C4-2B (cell line): ENCODE data around the gene ZNF672.

Experiments
- H3K27ac ChIP-seq: fragments of 450-650 bp; 2 replicates; pipeline ENCODE4 v1.5.1; 2017
- ZFX ChIP-seq: fragments of 450-650 bp; IDR thresholded peaks from 2 replicates; pipeline ENCODE4 v1.6.1; 2017
- TF ChIP-seq, protein P1 (sequence below): fragments of 450-650 bp; conservative IDR thresholded peaks from 2 replicates; pipeline ENCODE4 v1.5.1; 2017; ENCODE audit warnings: mild to moderate bottlenecking

ZNF672 gene

DNA sequence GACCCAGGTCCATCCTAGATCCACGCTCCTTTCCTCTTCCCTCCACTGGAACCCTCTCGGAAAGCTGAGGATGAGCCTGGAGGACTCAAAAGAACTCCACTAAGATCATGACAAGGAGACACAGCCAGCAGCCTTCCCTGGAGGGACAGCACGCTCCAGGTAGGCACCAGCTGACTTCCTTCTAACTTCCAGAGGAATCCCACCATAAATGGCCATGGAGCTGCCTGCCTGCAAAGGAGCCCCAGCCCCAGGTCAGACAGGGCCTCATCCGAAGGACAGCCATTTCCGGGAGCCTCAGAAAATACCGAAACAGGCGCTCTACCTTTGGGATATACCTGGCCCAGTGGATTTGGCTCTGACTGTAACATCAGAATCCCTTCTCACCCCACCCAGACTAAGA, 16.4 kb upstream of the ZNF672 start:
- no peak for TF ChIP-seq ZFX
- TF ChIP-seq, protein P1, sequence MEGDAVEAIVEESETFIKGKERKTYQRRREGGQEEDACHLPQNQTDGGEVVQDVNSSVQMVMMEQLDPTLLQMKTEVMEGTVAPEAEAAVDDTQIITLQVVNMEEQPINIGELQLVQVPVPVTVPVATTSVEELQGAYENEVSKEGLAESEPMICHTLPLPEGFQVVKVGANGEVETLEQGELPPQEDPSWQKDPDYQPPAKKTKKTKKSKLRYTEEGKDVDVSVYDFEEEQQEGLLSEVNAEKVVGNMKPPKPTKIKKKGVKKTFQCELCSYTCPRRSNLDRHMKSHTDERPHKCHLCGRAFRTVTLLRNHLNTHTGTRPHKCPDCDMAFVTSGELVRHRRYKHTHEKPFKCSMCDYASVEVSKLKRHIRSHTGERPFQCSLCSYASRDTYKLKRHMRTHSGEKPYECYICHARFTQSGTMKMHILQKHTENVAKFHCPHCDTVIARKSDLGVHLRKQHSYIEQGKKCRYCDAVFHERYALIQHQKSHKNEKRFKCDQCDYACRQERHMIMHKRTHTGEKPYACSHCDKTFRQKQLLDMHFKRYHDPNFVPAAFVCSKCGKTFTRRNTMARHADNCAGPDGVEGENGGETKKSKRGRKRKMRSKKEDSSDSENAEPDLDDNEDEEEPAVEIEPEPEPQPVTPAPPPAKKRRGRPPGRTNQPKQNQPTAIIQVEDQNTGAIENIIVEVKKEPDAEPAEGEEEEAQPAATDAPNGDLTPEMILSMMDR, result no peak
- no peak overlapping the region for H3K27ac ChIP-seq

DNA sequence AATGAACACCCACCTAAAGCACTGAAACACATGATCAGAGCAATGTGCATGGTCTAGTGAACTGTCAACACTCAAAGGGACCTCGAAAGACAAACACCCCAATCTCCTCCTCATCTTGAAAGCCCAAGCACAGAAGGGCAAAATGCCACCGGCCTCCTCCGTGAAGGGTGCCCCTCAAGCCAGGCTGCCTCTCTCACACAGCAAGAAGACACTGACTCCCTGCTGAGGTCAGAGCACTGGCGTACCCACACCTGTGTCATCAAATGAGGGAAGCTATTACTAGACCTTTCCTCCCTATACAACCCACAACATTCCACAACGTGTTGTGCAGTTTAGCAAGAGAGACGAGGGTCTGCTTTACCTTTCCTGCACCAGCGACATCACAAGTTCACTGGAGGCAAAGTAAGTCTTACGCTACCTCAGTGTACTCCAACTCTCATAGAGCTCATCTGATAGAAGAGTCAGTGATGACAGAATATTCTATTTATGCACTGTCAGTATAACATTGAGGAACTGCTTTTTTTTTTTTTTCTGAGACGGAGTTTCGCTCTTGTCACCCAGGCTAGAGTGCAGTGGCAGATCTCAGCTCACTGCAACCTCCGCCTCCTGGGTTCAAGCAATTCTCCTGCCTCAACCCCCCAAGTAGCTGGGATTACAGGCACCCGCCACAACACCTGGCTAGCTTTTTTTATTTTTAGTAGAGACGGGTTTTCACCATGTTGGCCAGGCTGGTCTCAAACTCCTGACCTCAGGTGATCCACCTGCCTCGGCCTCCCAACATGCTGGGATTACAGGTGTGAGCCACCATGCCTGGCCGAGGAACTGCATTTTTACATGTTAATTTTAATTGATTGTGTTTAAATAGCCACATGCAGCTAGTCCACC, 15.6 kb upstream of the ZNF672 start:
- TF ChIP-seq ZFX, result no peak
- TF ChIP-seq, protein P1, result no peak
- no peak overlapping the region for H3K27ac ChIP-seq

DNA sequence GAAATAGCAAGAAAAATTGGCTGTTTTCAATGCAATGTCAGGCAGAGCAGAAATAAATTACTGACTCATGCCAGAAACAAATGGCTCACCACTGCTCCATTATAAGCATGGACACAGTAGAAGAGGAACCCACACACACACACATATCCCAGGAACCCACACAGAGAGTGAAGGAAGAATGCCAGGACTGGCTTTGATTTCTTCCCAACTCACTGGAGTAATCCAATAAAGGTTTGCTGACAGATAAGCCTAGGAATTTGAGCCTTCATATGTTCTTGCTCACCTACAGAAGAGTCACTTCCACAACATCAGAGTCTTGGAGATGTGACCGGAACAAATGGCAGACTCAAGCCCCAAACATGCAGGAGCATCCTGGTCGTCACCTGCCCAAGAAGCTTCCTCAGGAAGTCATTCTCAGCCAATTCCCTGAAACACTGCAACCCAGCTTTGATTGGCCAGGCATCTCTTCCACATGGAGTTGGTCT, 14.5 kb upstream of the ZNF672 start:
- H3K27ac ChIP-seq, result no peak overlapping the region
- no peak for TF ChIP-seq ZFX
- TF ChIP-seq, protein P1, result no peak

DNA sequence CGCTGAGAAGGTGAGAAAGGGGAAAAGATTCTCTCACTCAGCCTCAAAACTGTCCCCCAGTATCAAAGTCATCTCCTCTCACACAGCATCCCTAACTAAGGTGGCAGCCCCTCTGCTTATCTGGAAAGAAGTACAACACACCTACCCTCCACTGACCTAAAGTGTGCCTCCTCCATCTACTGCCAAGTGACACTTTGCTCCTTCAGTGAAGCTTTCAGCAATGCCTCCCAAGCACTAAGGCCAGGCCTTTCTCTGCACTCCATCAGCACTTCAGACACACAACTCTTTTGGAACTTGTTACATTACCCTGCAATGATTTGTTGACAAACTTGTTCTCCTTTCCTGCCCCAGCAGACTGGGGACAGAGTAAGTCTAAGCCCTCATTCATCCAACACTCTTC, 13.7 kb upstream of the ZNF672 start:
- no peak overlapping the region for H3K27ac ChIP-seq
- no peak for TF ChIP-seq ZFX
- TF ChIP-seq, protein P1, result no peak

DNA sequence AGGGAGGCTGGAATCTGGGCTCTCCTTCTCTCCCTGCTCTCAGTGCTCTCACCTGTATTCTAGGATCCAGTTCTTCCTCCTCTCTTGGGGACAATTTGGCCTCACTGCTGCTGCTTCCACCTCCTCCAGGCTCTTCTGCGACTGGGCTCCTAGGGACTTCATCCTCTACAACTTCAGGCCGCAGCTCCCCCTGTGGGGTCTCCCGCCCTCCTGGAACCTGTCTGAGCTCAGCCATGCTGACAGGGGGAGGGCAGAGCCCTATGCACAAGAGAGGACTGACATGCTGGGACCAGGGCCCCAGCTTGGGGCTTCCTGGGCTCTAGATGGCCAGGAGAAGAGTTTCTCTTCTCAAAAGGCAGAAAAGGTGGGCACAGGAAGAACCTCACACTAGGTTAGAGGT, 13.3 kb upstream of the ZNF672 start:
- peak overlapping the region; percentile 94; the same call in 1 of the 2 replicates for H3K27ac ChIP-seq
- TF ChIP-seq, protein P1, result no peak
- no peak for TF ChIP-seq ZFX

DNA sequence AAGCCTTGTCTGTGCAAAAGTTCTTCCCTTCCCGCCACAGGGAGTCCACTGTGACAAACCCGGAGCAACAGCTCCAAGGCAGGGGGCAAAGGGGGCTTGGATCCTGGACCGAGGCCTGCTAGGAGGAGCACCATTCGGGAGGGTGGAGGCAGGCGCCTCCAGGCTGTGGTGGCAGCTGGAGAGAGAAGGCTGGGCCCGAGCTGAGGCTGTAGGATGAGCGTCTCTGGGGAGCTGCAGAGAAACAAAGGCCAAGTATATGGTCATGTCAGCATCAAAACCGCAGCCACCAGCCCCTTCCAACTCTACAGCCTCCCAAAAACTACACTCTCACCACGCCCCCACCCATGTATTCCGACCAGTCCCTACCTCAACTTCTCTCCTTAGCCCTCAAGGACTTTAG, 12.9 kb upstream of the ZNF672 start:
- H3K27ac ChIP-seq, result peak overlapping the region; percentile 94

DNA sequence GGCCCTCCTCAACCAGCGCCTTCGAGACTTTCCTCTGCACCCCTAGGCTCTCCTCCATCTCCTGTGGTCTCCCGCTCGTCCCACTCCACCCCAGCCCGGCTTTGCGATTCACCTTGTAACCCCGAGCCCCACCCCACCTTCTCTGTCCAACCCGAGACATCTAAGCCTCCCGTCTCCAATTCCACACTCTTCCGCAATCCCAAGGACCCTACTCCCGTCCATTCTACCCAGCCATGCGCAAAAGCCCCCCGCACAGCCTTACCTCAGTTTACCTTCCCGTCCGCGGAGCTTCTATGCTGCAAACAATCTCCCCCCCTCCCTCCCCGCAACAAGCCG, 12.5 kb upstream of the ZNF672 start:
- TF ChIP-seq, protein P1, result no peak
- TF ChIP-seq ZFX, result no peak
- peak overlapping the region; percentile 94 for H3K27ac ChIP-seq

More for the DNA sequence above, 12.9 kb upstream of the ZNF672 start:
- no peak for TF ChIP-seq ZFX
- TF ChIP-seq, protein P1, result no peak
